Ovary (tissue), 9 donors: ENCODE measurements around the gene TRUB1. TPM values are rescaled to one million over a fixed set of nuclear protein-coding genes. Genes with fewer than 3 reads are reported as not detected.

Experiments used
- DNase-seq, 5 donors: peaks; one replicate each; pipeline ENCODE4 v3.0.0-alpha.2; 2019 to 2020
- H3K27ac ChIP-seq, 2 donors: fragments of 200-600 bp; one replicate each; pipeline versions ENCODE4 v1.5.1 to v1.8.0; 2019 to 2022
- H3K27me3 ChIP-seq: fragments of 200-600 bp; one replicate; pipeline ENCODE4 v1.8.0; 2022
- H3K36me3 ChIP-seq: fragments of 200-600 bp; sonication (generic); one replicate; pipeline ENCODE4 v1.5.1; 2019
- H3K4me1 ChIP-seq: one replicate; pipeline ENCODE4 v1.8.1; 2013; ENCODE audit warnings: mild to moderate bottlenecking, moderate library complexity; ENCODE audit not compliant: insufficient read depth
- H3K4me3 ChIP-seq: fragments of 200-600 bp; sonication (generic); one replicate; pipeline ENCODE4 v1.5.1; 2017
- H3K9me3 ChIP-seq, 2 donors: fragments of 200-600 bp in 1 of 2; sonication (generic) in 1 of 2; one replicate each; pipeline versions ENCODE4 v1.5.1 to v1.8.1; 2013 to 2019; ENCODE audit warnings: mild to moderate bottlenecking in 1 of 2, moderate library complexity in 1 of 2
- EP300 ChIP-seq: sonication (generic); formaldehyde crosslinking; IDR thresholded peaks from one replicate; pipeline ENCODE4 v1.6.1; 2017; ENCODE audit warnings: antibody characterized with exemption
- POLR2A ChIP-seq: fragments of 450-650 bp; IDR thresholded peaks from one replicate; pipeline ENCODE4 v1.6.1; 2017; ENCODE audit warnings: antibody characterized with exemption, mild to moderate bottlenecking, moderate library complexity
- WGBS, 3 donors: extraction: QIAGEN DNeasy Blood & Tissue Kit in 1 of 3; methylation state at CpG; one replicate each; pipeline versions ENCODE4 v1.1.5 to v1.1.7; 2013 to 2017; 5-methylcytosine and 5-hydroxymethylcytosine counted together
- intact Hi-C, 4 donors: fragments of 100-400 bp; cut with DNase I; formaldehyde crosslinking; loops; one replicate each; pipeline versions ENCODE4 v1.11.0 to v1.15.1; 2022 to 2023
- polyA plus RNA-seq, 2 donors: library from polyadenylated mRNA; stranded (reverse); fragments of 200-250 nt in 1 of 2; fragments of 350-450 nt in 1 of 2; fragmentation: Illumina TruSeq in 1 of 2; extraction: RNeasy Lipid Tissue Mini Kit (QIAGEN cat#74804) in 1 of 2; gene quantifications; one replicate each; pipeline ENCODE4 v1.2.3, GENCODE V29; 2013 to 2014
- total RNA-seq, 7 donors: library from RNA; depleted of rRNA in 2 of 7; stranded (reverse); fragments of >200 nt in 2 of 7; fragmentation: NEBNext Ultra II Directional in 3 of 7; extraction: Animal tissue kit (Norgen Biotek cat#: 25700) in 3 of 7; gene quantifications; one replicate each; pipeline versions ENCODE4 v1.1.0 to v1.2.4, GENCODE V29; 2016 to 2023
- TF ChIP-seq, protein P1 (sequence below), 3 donors: fragments of 450-650 bp in 2 of 3; fragments of 200-600 bp in 1 of 3; IDR thresholded peaks; one replicate each; pipeline versions ENCODE4 v1.5.1 to v1.8.0; 2016 to 2022; ENCODE audit warnings: antibody characterized with exemption in 3 of 3, mild to moderate bottlenecking in 1 of 3
- donor health status: DM: no; HTN: no; CAD: no; lungs with moderate emphysema.
- donor health status: DM: no; HTN: no; CAD: no.
- donor health status: Bipolar disorder and iron deficiency.
- donor health status: DM: yes; HTN: yes; CAD: no.
- donor health status: DM: no; HTN: no; CAD: no.
- donor health status: DM: yes; HTN: yes; CAD: no.

Gene TRUB1
- total and polyA plus RNA-seq, 9 donors = 9.6 to 36.1 (median 17.4) TPM

GRCh38 chr10:114925587-114926586, 12.1 kb upstream of the TRUB1 start:
- no peak for TF ChIP-seq EP300
- TF ChIP-seq, protein P1, sequence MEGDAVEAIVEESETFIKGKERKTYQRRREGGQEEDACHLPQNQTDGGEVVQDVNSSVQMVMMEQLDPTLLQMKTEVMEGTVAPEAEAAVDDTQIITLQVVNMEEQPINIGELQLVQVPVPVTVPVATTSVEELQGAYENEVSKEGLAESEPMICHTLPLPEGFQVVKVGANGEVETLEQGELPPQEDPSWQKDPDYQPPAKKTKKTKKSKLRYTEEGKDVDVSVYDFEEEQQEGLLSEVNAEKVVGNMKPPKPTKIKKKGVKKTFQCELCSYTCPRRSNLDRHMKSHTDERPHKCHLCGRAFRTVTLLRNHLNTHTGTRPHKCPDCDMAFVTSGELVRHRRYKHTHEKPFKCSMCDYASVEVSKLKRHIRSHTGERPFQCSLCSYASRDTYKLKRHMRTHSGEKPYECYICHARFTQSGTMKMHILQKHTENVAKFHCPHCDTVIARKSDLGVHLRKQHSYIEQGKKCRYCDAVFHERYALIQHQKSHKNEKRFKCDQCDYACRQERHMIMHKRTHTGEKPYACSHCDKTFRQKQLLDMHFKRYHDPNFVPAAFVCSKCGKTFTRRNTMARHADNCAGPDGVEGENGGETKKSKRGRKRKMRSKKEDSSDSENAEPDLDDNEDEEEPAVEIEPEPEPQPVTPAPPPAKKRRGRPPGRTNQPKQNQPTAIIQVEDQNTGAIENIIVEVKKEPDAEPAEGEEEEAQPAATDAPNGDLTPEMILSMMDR (IDR thresholded peaks at IDR 0.05) = no peak
- TF ChIP-seq POLR2A = no peak
- Histone ChIP-seq H3K4me3 (no peak overlapping the region), H3K9me3 (no peaks in the 10 kb centered on the region), H3K36me3 (no peaks in the 10 kb centered on the region), H3K27me3 (no peaks in the 10 kb centered on the region), H3K4me1 (no peaks in the 10 kb centered on the region), H3K27ac (no peak overlapping the region)
- no peak for DNase-seq
- intact Hi-C loops = no loop called here
- WGBS, 3 donors = 29 to 34% (median 30%) methylated on average over 3 of the region's 3 CpGs

DNA sequence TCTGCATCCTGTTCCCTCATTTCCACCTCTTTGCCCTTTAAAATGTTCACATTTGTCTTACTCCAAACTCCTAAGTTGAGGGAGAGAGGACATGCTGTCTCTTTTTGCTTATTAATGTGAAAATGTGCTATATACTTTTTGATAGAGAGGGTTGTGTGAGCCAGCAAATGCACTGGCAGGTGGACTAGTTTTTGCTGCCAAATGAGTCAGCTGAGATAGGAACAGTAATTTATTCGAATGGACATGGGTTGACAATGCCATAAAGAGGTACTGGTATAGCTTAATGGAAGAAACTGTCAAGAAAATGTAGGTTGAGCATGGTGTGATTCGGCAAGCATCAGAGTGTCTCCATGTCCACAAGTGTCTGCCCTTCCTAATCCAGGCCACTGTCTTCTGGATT, 9.2 kb upstream of the TRUB1 start:
- no peak for DNase-seq
- TF ChIP-seq, protein P1 (IDR thresholded peaks at IDR 0.05) = no peak
- no peak for TF ChIP-seq EP300
- TF ChIP-seq POLR2A = no peak
- intact Hi-C loops = no loop called here
- Histone ChIP-seq H3K9me3 (no peaks in the 10 kb centered on the region), H3K36me3 (no peaks in the 10 kb centered on the region), H3K4me1 (no peaks in the 10 kb centered on the region), H3K27ac (no peak overlapping the region), H3K27me3 (no peaks in the 10 kb centered on the region), H3K4me3 (no peak overlapping the region)
- WGBS, 3 donors = 48 to 59% (median 53%) methylated on average over 2 of the region's 2 CpGs

DNA sequence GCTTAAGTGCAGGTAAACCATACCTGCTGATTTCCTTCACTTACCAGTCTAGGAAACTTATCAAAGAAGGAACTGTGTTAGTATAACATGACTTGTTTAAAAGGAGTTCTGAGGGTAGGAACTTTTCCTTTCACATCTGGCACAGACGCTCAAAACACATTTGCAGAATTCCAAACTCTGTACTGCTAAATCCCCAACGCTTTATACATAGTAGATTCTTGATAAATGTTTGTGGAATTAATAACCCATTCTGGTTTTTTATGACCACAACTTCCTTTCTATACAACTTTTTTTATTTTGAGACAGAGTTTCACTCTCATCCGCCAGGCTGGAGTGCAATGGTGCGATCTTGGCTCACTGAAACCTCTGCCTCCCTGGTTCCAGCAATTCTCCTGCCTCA, 7.7 kb upstream of the TRUB1 start:
- TF ChIP-seq EP300 = no peak
- no peak for TF ChIP-seq POLR2A
- TF ChIP-seq, protein P1 (IDR thresholded peaks at IDR 0.05) = no peak
- H3K27me3 ChIP-seq = no peaks in the 10 kb centered on the region
- intact Hi-C loops = no loop called here
- no peak for DNase-seq
- no peaks in the 10 kb centered on the region for H3K9me3 ChIP-seq
- WGBS, 3 donors = 51 to 61% (median 56%) methylated on average over 4 of the region's 4 CpGs
- no peaks in the 10 kb centered on the region for H3K36me3 ChIP-seq
- no peak overlapping the region for H3K4me3 ChIP-seq
- H3K4me1 ChIP-seq = no peaks in the 10 kb centered on the region
- H3K27ac ChIP-seq = no peak overlapping the region

GRCh38 chr10:114931072-114931679, 6.8 kb upstream of the TRUB1 start:
- no peak overlapping the region for H3K27ac ChIP-seq
- H3K9me3 ChIP-seq = no peaks in the 10 kb centered on the region
- intact Hi-C loops = no loop called here
- no peak overlapping the region for H3K4me3 ChIP-seq
- H3K27me3 ChIP-seq = no peaks in the 10 kb centered on the region
- no peak for DNase-seq
- WGBS, 3 donors = 59 to 86% (median 73%) methylated on average over 2 of the region's 2 CpGs
- TF ChIP-seq EP300 (no peak), POLR2A (no peak)
- TF ChIP-seq, protein P1 (IDR thresholded peaks at IDR 0.05) = no peak
- H3K36me3 ChIP-seq = no peaks in the 10 kb centered on the region
- H3K4me1 ChIP-seq = no peaks in the 10 kb centered on the region
